HG02588 (cell line): ENCODE measurements around the gene MKS1.

Experiments
- ATAC-seq: cut with Tn5 transposase; IDR thresholded peaks from one replicate; pipeline ENCODE4 v1.9.1; 2021; ENCODE audit warnings: mild to moderate bottlenecking, moderate library complexity; ENCODE audit not compliant: unreplicated experiment

MKS1 gene

DNA sequence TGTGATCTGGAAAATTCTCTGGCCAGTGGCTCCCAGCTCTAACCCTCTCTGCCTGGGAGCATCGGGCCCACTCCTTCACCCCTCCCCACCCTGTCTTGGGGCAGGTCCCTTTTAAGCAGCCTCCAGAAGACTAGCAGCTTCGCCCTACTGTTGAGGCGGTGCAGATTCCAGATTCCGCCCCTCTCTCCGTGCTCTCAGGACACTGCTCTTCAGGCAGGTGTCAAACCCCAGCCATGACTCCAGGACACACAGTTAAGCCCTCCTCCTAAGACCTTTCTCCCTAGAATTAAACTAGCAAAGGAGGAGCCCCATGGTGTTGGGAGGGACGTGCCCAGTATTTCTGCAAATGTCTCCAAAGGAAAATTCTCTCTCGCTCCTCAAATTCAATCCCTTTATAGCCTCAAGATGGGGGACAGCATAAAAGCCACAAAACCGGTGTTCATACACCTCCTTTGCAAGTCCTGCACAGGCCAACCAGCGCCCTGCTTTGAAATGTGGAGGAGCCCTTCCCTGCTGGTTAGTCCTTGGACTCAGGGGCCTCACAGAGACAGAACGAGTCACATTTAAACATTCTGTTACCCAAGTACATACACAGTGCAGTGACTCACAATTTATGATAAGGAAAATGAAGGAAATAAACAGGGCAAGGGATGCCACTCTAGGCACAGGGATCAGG is 26.5 kb upstream of the MKS1 start:
- no peak for ATAC-seq

GRCh38 chr17:58244963-58245362 is 25.9 kb upstream of the MKS1 start:
- ATAC-seq: no peak

DNA sequence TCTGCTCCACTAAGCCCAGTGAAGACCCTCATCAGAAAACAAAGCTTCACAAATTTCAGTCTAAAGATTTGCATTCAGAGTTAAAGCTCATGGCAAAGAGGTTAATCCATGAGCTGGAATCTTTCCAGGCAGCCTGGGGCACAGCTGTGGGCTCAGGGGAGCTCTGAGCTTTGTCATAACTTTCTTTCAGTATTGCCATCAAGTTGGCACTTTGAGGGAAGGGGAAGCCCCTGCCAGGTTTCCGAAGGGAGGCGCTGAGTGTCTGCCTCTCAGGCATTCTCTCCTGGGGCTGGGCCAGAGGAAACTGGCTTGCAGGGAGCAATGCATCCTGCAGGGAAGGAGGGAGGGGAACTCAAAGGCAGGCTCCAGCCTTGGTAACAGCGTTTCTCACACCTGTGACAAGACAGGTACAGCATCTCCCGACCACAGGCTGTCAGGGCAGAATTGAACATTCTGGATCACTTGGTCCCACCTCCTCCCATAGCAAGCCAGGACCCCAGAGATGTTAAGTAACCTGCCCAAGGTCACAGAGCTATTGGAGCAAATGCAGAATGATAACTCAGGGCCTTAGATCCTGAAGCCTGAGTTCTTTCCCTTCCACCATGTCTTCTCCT is 23.2 kb upstream of the MKS1 start:
- no peak for ATAC-seq

- no peak for ATAC-seq
These were observed 20.9 kb upstream of the MKS1 start for GRCh38 chr17:58239987-58240386.

DNA sequence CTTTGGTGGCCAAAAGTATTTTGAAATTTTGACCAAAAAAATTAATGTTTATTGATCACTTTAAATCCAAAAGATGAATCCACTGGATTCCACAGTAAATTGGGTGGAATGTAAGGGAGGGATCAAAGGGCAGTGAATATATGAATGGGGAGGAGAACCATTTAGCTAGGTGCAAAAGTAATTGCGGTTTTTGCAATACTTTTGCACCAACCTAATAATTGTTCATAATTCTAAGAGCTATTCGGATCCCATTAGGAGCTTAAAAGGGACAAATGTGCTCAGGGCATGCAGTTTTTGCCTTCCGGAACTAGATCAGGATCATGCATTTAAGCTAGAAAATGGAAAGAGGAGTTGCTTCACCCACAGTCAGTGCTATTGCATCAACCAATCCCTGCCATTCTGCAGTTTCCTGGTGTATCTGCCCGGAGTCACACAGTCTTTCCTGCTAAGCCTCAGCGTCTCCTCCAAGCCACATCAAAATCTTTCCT is 19.1 kb upstream of the MKS1 start, which contains the start of gene LPO:
TSS of gene LPO (plus strand) at position 438 of the 488 bp plus-strand sequence. CDS start 4,396 bp downstream, outside the sequence.
- no peak for ATAC-seq

GRCh38 chr17:58236394-58236793 is 17.3 kb upstream of the MKS1 start:
- ATAC-seq: no peak

DNA sequence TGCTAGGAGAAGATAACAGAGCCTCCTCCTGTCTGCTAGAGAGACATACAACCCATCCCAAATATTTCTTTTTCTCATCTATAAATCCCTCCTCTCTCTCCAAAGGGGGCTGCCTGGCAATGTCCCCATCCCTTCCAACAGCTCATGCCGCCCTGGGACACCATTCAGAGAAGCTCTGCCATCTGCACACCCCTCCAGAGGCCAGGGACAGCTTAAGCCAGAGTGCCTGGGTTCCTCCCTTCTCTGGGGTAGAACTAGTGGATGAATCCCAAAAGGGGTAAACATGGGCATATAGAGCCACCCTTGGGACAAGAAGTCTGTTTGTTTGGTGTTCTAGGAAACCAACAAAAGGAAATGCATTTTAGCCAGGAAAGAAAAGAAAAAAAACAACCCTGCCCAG is 16.8 kb upstream of the MKS1 start:
- no peak for ATAC-seq

- no peak for ATAC-seq
These were observed 15.5 kb upstream of the MKS1 start for GRCh38 chr17:58234512-58234911.

DNA sequence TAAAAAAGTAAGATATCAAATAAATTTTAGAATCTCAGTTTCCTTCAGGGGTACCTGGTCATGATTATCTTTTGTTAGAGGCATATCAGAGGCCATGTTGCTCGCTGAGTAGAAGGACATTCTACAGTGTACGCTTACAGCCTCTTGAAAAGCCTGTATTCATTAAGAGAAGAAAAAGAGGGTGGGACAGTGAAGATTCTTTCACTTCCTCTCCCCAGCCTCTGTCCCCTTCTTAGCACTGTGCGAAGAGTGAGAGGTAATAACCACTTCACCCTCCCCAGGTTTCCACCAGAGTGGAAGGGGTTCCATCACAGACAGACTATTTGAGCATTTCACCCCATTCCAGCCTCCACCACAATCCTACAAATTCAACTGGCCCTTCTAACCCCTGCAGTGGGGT is 14.5 kb upstream of the MKS1 start:
- ATAC-seq: peak; percentile 46

- peak; percentile 69 for ATAC-seq
These were observed 13.7 kb upstream of the MKS1 start for GRCh38 chr17:58232707-58233156.

DNA sequence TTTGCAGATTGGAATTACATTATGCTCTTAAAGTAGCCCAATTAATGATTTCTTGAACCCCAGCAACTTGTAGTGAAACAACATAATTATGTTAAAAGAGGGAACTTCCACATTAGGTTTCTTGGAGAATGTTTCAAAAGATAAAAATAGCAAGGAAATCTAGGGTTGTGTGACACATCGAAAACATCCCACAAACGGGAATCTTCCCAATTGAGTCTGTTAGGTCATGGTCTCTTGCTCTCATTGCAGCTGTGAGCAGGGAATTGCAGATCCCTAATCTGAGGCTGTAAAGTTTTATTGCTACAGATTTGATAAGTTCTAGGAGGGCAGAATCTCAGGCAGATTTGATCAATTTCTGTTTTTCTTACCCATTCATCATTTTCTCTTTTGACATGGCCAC is 12.6 kb upstream of the MKS1 start:
- ATAC-seq: no peak

DNA sequence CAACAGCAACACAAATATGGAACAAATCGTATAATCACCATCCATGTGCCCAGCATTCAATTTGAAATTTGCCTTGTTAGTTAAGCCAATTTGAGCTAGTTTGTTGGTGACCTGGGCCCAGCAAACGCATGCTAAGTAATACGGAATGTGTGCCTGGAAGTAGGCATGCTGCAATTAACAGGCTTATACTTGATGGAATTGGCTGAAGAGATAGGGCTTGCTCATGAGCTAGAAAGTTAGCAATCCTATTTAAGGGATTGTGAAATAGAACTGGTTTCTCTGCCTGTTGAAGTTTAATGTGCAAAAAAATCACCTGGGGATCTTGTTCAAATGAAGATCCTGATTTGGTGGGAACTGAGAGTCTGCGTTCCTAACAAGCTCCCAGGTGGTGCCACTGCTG is 10.8 kb upstream of the MKS1 start:
- no peak for ATAC-seq

- no peak for ATAC-seq
These were observed 10.3 kb upstream of the MKS1 start for GRCh38 chr17:58229384-58229783.

GRCh38 chr17:58228679-58229078 is 9.6 kb upstream of the MKS1 start:
- ATAC-seq: no peak

DNA sequence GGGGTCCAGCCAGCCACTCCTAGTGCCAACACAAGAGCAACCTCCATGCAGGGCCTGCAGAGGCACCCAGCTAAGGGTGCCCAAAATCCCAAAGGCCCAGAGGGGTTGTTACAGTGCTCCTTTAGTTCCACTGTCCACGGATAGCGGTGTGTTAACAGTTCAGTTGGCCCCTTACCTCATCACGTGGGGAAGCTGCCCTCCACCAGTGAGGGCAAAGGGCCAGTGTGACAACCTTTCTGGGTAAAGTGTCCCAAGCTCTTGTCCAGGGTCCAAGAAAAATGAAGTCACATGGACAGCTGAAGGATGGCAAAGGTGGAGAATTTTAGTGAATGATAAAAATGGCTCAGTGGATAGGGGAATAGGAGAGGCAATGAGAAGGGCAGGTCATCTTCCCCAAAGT is 8.7 kb upstream of the MKS1 start:
- no peak for ATAC-seq

- ATAC-seq: no peak
These were observed 5.3 kb upstream of the MKS1 start for GRCh38 chr17:58224315-58224714.

DNA sequence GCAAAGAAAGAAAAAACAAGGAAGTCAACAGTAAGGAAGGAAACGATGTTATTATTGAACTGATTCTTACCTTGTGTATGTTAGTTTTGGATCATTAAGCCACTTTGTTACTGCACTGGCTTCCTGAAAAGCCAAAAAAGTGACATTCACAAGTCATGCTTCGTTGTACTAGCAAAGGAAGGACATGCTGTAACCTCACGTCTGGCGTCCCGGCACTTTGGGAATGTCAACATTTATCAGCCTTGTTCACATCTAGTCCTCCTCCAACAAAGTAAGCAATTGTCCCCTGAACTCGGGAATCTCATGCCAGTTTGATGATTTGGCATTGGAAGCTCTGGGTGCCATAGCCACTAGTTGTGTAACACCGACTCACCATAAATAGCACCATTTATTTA is 731 bp upstream of the MKS1 start:
- ATAC-seq: no peak

GRCh38 chr17:58217766-58218165 is 1.3 kb downstream of the MKS1 start:
- ATAC-seq: no peak

GRCh38 chr17:58215685-58216084 is 3.4 kb downstream of the MKS1 start:
- no peak for ATAC-seq

- no peak for ATAC-seq
These were observed 8.1 kb downstream of the MKS1 start for GRCh38 chr17:58210922-58211321.

DNA sequence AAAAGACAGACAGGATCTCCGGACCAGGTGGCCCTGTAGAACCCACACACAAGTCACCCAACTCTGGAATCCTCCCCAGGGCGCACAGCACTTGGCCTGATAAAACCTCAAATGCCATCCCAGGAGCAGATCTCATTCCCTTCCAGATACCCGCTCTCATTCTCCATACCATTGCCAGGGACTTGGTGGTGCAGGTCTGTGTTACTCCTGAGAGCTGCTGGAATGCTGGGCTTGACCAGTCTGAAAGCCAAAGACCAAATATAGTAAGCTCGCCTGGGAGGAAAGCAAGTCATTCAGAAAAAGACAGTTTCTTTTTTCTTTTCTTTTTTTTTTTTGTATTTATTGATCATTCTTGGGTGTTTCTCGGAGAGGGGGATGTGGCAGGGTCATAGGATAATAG is 10.7 kb downstream of the MKS1 start:
- ATAC-seq: no peak

DNA sequence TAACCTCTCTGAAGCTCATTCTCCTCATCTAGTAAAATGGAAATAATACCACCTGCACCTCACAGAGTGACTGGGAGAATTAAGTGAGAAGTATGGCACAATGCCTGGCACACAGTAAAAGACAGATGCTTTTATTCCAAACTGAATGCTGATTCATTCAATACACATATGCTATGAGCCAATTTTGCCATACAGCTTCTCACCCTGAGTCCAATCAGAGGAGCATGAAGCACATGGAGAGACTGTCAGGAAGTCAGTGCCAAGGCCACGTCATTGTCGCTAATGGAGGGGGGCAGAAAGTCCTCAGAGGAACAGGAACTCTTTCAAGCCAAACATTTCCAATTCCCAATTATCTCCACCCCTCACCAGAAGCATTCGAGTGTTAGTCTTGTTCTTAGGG is 11.6 kb downstream of the MKS1 start:
- ATAC-seq: no peak

- ATAC-seq: no peak
These were observed 13.1 kb downstream of the MKS1 start for GRCh38 chr17:58205936-58206335.
